ENCODE measurements around the gene ATP4B. TPM values are rescaled to one million over a fixed set of nuclear protein-coding genes. Genes with fewer than 3 reads are reported as not detected.

The ATP4B gene
- total RNA-seq, 1 experiment from 2014 or later, result not detected

- TF ChIP-seq HMGXB4 (CRISPR knock-in tag; IDR thresholded peaks at IDR 0.05) (no peak), IRF2 (CRISPR knock-in tag; IDR thresholded peaks at IDR 0.05; ENCODE audit: borderline replicate concordance, low read depth) (no peak), ZBTB43 (CRISPR knock-in tag; IDR thresholded peaks at IDR 0.05) (no peak), ATF1 (CRISPR knock-in tag; IDR thresholded peaks at IDR 0.05) (no peak), RORB (CRISPR knock-in tag; IDR thresholded peaks at IDR 0.05) (no peak), ELF4 (CRISPR knock-in tag; IDR thresholded peaks at IDR 0.05; ENCODE audit: low read depth) (no peak), NFATC4 (CRISPR knock-in tag; IDR thresholded peaks at IDR 0.05) (no peak), ZNF423 (CRISPR knock-in tag; IDR thresholded peaks at IDR 0.05) (no peak)
Observed at GRCh38 chr13:113644800-113645199, 13.2 kb downstream of the ATP4B start (continued).

- Mint-ChIP-seq H3K36me3 (peaks cover 47% of the 10 kb centered on the region), H3K4me3 (no peak overlapping the region), H3K27ac (no peak overlapping the region), H3K27me3 (ENCODE audit: low read depth) (no peaks in the 10 kb centered on the region), H3K4me1 (no peaks in the 10 kb centered on the region), H3K9me3 (peaks cover 28% of the 10 kb centered on the region)
- ATAC-seq (no peak), DNase-seq (ENCODE audit: low spot score) (no peak)
- TF ChIP-seq USF1 (CRISPR knock-in tag; IDR thresholded peaks at IDR 0.05) (no peak), SOX15 (CRISPR knock-in tag; IDR thresholded peaks at IDR 0.05) (no peak), E2F4 (CRISPR knock-in tag; IDR thresholded peaks at IDR 0.05; ENCODE audit: borderline replicate concordance, low read depth) (no peak), PRDM15 (CRISPR knock-in tag; IDR thresholded peaks at IDR 0.05) (no peak)
- POLR2A ChIA-PET, result no interaction called here
- CTCF ChIA-PET, result no interaction called here
Observed at GRCh38 chr13:113643593-113643992, 14.4 kb downstream of the ATP4B start.

GRCh38 chr13:113642563-113642962 lies 15.4 kb downstream of the ATP4B start:
- no peak overlapping the region for H3K4me3 Mint-ChIP-seq
- DNase-seq (ENCODE audit: low spot score) (no peak), ATAC-seq (no peak)
- H3K4me1 Mint-ChIP-seq, result no peaks in the 10 kb centered on the region
- H3K27ac Mint-ChIP-seq, result no peak overlapping the region
- ChIA-PET POLR2A (no interaction called here), CTCF (no interaction called here)
- H3K36me3 Mint-ChIP-seq, result peaks cover 55% of the 10 kb centered on the region
- peaks cover 28% of the 10 kb centered on the region for H3K9me3 Mint-ChIP-seq
- H3K27me3 Mint-ChIP-seq (ENCODE audit: low read depth), result no peaks in the 10 kb centered on the region
- no peak for TF ChIP-seq SMAD3 (CRISPR knock-in tag; IDR thresholded peaks at IDR 0.05; ENCODE audit: borderline replicate concordance)
- no peak for TF ChIP-seq ZNF671 (CRISPR knock-in tag; IDR thresholded peaks at IDR 0.05)
- TF ChIP-seq ZNF532 (CRISPR knock-in tag; IDR thresholded peaks at IDR 0.05; ENCODE audit: borderline replicate concordance), result no peak
- no peak for TF ChIP-seq STAT6 (CRISPR knock-in tag; conservative IDR thresholded peaks at IDR 0.05; ENCODE audit: low read depth)
- TF ChIP-seq SMAD4 (CRISPR knock-in tag; IDR thresholded peaks at IDR 0.05), result no peak
- TF ChIP-seq KAT7 (CRISPR knock-in tag; IDR thresholded peaks at IDR 0.05; ENCODE audit: borderline replicate concordance), result no peak
- TF ChIP-seq CREM (CRISPR knock-in tag; IDR thresholded peaks at IDR 0.05), result no peak

All from WTC11 (cell line).